ENCODE measurements around the gene SLC4A1AP. TPM values are rescaled to one million over a fixed set of nuclear protein-coding genes. Genes with fewer than 3 reads are reported as not detected.
"Not testable (repeated sequence)": the region's sequence is repeated elsewhere in the genome, so short reads cannot be mapped to it uniquely, and the experiment has no call there.

SLC4A1AP gene
- polyA plus RNA-seq, 1 experiment: 8.8 TPM

GRCh38 chr2:27628767-27629709 lies 34.7 kb upstream of the SLC4A1AP start, which contains the start of the genes CCDC121 and GPN1:
TSS of gene CCDC121 (minus strand) at chr2:27629012. CDS start at chr2:27627799, 1,213 bp downstream.
TSS of gene GPN1 (plus strand) at chr2:27629050. CDS start at chr2:27629059, 9 bp downstream.
- peak; percentile 73 for DNase-seq (ENCODE audit: low read depth)
- no peaks in the 10 kb centered on the region for H3K27me3 ChIP-seq (ENCODE audit: control insufficient read depth, insufficient read depth, low read length)
- no peaks in the 10 kb centered on the region for H3K36me3 ChIP-seq (ENCODE audit: control insufficient read depth, insufficient read depth, low read length)
- POLR2A ChIA-PET: interaction anchor here (0.6 to 0.7 kb wide), 2 partner anchors 249 to 259 kb away, joined by 3 read pairs; no protein-coding TSS in a partner anchor
- TF ChIP-seq CTCF (IDR thresholded peaks at IDR 0.05; ENCODE audit: insufficient read depth, low read depth, low read length): no peak
- peak within 1 kb of the TSS; percentile 69 for H3K4me3 ChIP-seq (ENCODE audit: low read depth, low read length)
- CTCF ChIA-PET: interaction anchor here (1.2 kb wide), 1 partner anchor 55 kb away, joined by 3 read pairs; no protein-coding TSS in a partner anchor

DNA sequence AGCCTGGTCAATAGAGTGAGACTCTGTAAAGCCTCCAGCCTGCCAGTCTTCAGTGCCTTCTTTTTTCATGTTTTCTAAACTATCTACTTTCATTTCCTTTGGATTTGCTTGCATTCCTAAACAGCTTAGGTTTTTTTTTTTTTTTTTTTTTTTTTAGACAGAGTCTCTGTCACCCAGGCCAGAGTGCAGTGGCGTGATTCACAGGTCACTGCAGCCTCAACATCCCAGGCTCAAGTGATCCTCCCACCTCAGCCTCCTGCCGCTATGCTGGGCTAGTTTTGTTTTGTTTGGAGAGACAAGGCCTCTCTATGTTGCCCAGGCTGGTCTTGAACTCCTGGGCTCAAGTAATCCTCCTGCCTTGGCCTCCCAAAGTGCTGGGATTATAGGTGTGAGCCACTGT lies 33.4 kb upstream of the SLC4A1AP start:
- DNase-seq (ENCODE audit: low read depth); POLR2A ChIA-PET: not testable (repeated sequence)

GRCh38 chr2:27634291-27634690 lies 29.4 kb upstream of the SLC4A1AP start:
- no peak for TF ChIP-seq CTCF (IDR thresholded peaks at IDR 0.05; ENCODE audit: insufficient read depth, low read depth, low read length)
- H3K4me3 ChIP-seq (ENCODE audit: low read depth, low read length): no peak overlapping the region
- peaks cover 8% of the 10 kb centered on the region for H3K36me3 ChIP-seq (ENCODE audit: control insufficient read depth, insufficient read depth, low read length)
- no peak for DNase-seq (ENCODE audit: low read depth)
- ChIA-PET POLR2A (no interaction called here), CTCF (no interaction called here)
- H3K27me3 ChIP-seq (ENCODE audit: control insufficient read depth, insufficient read depth, low read length): no peaks in the 10 kb centered on the region

More for the DNA sequence above, 33.4 kb upstream of the SLC4A1AP start:
- H3K27me3 ChIP-seq (ENCODE audit: control insufficient read depth, insufficient read depth, low read length); H3K36me3 ChIP-seq (ENCODE audit: control insufficient read depth, insufficient read depth, low read length); H3K4me3 ChIP-seq (ENCODE audit: low read depth, low read length): not testable (repeated sequence)
- CTCF ChIA-PET: interaction anchor here (0.9 kb wide), 1 partner anchor 53 kb away, joined by 3 read pairs; no protein-coding TSS in a partner anchor

DNA sequence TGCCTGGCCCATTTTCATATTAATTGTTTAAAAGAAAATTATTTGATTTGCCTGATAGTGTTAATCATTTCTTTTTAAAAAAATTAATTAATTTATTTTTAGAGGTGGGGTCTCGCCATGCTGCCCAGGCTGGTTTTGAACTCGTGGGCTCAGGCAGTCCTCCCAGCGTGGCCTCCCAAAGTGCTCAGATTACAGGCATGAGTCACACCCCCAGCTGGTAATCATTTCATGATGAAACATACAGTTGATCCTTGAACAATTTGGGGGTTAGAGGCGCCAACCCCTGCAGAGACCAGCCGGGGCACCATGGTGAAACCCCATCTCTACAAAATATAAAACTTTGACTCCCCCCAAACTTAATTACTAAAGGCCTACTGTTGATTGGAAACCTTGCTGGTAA lies 26.9 kb upstream of the SLC4A1AP start:
- TF ChIP-seq CTCF (IDR thresholded peaks at IDR 0.05; ENCODE audit: insufficient read depth, low read depth, low read length): no peak
- H3K4me3 ChIP-seq (ENCODE audit: low read depth, low read length): no peak overlapping the region
- no peak for DNase-seq (ENCODE audit: low read depth)
- ChIA-PET POLR2A (no interaction called here), CTCF (no interaction called here)
- H3K27me3 ChIP-seq (ENCODE audit: control insufficient read depth, insufficient read depth, low read length): no peaks in the 10 kb centered on the region
- peaks cover 14% of the 10 kb centered on the region for H3K36me3 ChIP-seq (ENCODE audit: control insufficient read depth, insufficient read depth, low read length)

GRCh38 chr2:27638037-27638637 lies 25.6 kb upstream of the SLC4A1AP start:
- no peak overlapping the region for H3K4me3 ChIP-seq (ENCODE audit: low read depth, low read length)
- H3K36me3 ChIP-seq (ENCODE audit: control insufficient read depth, insufficient read depth, low read length): peaks cover 14% of the 10 kb centered on the region
- H3K27me3 ChIP-seq (ENCODE audit: control insufficient read depth, insufficient read depth, low read length): no peaks in the 10 kb centered on the region
- DNase-seq (ENCODE audit: low read depth): peak; percentile 18
- ChIA-PET CTCF (no interaction called here), POLR2A (no interaction called here)
- TF ChIP-seq CTCF (IDR thresholded peaks at IDR 0.05; ENCODE audit: insufficient read depth, low read depth, low read length): no peak

Measured in BJ (cell line).